GM12878 (cell line): Measurements from ENCODE around the gene SEC11A. TPM values are rescaled to one million over a fixed set of nuclear protein-coding genes. Genes with fewer than 3 reads are reported as not detected.

Experiments
- ATAC-seq: fragments of 200-7000 bp; cut with Tn5 transposase; 3 replicates; pipeline ENCODE4 v1.9.1; 2020; ENCODE audit warnings: mild to moderate bottlenecking, moderate library complexity
- BruUV-seq: library from RNA; stranded (reverse); fragments of 400-500 nt; replicated peaks from 2 replicates; lab custom pipeline; 2021; lab: Mats Ljungman, UMichigan
- CTCF ChIA-PET: fragments of 300-600 bp; sonication (Branson Sonifier 250); formaldehyde crosslinking; extraction: SDS; loops from one replicate; lab custom pipeline; 2021; ENCODE audit warnings: inconsistent platforms; lab: Yijun Ruan, JAX
- POLR2A ChIA-PET: fragments of 350-600 bp; formaldehyde crosslinking; extraction: SDS; loops from one replicate; lab custom pipeline; 2021; ENCODE audit warnings: inconsistent platforms; lab: Charles Lee
- RAD21 ChIA-PET: fragments of 300-600 bp; sonication (Branson Sonifier 250); formaldehyde crosslinking; loops from one replicate; lab custom pipeline; 2023; ENCODE audit warnings: antibody characterized with exemption; ENCODE audit not compliant: unreplicated experiment; lab: Charles Lee
- SMC1A ChIA-PET: fragments of 300-600 bp; sonication (Branson Sonifier 250); formaldehyde crosslinking; loops from one replicate; lab custom pipeline; 2023; ENCODE audit not compliant: unreplicated experiment, uncharacterized antibody; lab: Charles Lee
- DNase-seq: peaks from one replicate; pipeline ENCODE4 v3.0.0-alpha.2; 2011; ENCODE audit warnings: low read depth, low spot score
- FAIRE-seq: peaks from 3 replicates; lab custom pipeline; 2011; peaks lifted over from hg19 to GRCh38; lab: Jason Lieb, UNC
- H2AFZ ChIP-seq: 2 replicates; pipeline ENCODE4 v1.6.0; 2011; ENCODE audit warnings: low read depth, low read length, control low read depth; ENCODE audit not compliant: control insufficient read depth
- H3K27ac ChIP-seq: 2 replicates; pipeline ENCODE4 v1.5.1; 2011; ENCODE audit warnings: control low read depth; ENCODE audit not compliant: control insufficient read depth, insufficient read depth
- H3K27me3 ChIP-seq, 2 experiments: replicated peaks in 1 of 2; 2 replicates each; pipeline versions ENCODE4 v1.6.0 to v1.6.1; 2011; ENCODE audit warnings: low read length in 1 of 2; ENCODE audit not compliant: control insufficient read depth in 2 of 2, insufficient read depth in 2 of 2
- H3K36me3 ChIP-seq, 2 experiments: 2 replicates each; pipeline ENCODE4 v1.5.1; 2011; ENCODE audit warnings: low read length in 1 of 2; ENCODE audit not compliant: control insufficient read depth in 2 of 2, insufficient read depth in 2 of 2
- H3K4me1 ChIP-seq: 2 replicates; pipeline ENCODE4 v1.6.1; 2011; ENCODE audit warnings: mild to moderate bottlenecking, low read length, moderate library complexity, mixed read lengths; ENCODE audit not compliant: control insufficient read depth, insufficient read depth
- H3K4me2 ChIP-seq: 2 replicates; pipeline ENCODE4 v1.6.0; 2011; ENCODE audit warnings: control low read depth; ENCODE audit not compliant: control insufficient read depth, insufficient read depth
- H3K4me3 ChIP-seq: fragments of 200-600 bp; sonication (generic); 2 replicates; pipeline ENCODE4 v1.5.1; 2016
- H3K79me2 ChIP-seq: 2 replicates; pipeline ENCODE4 v1.6.0; 2011; ENCODE audit warnings: low read length; ENCODE audit not compliant: control insufficient read depth, insufficient read depth
- H3K9ac ChIP-seq: 2 replicates; pipeline ENCODE4 v1.8.0; 2011; ENCODE audit warnings: low read length, control low read depth, mixed read lengths; ENCODE audit not compliant: control insufficient read depth, insufficient read depth
- H3K9me3 ChIP-seq: replicated peaks from 3 replicates; pipeline ENCODE4 v1.5.1; 2011; ENCODE audit warnings: mild to moderate bottlenecking, low read length; ENCODE audit not compliant: control insufficient read depth, insufficient read depth
- H4K20me1 ChIP-seq: 2 replicates; pipeline ENCODE4 v1.6.0; 2011; ENCODE audit not compliant: control insufficient read depth, insufficient read depth
- ASH2L ChIP-seq: fragments of 300-600, 200-600 bp; sonication (generic); IDR thresholded peaks from 2 replicates; pipeline ENCODE4 v1.6.1; 2017; ENCODE audit warnings: low read depth, mild to moderate bottlenecking, borderline replicate concordance
- CREM ChIP-seq: IDR thresholded peaks from 2 replicates; pipeline ENCODE4 v1.6.1; 2014; ENCODE audit warnings: antibody characterized with exemption, low read depth
- CUX1 ChIP-seq: IDR thresholded peaks from 2 replicates; pipeline ENCODE4 v1.6.1; 2012; ENCODE audit warnings: improper control_type of control experiment, low read depth, low read length; ENCODE audit not compliant: insufficient replicate concordance
- ESRRA ChIP-seq: IDR thresholded peaks from 2 replicates; pipeline ENCODE4 v1.6.1; 2012; ENCODE audit warnings: mild to moderate bottlenecking, low read length, improper control_type of control experiment
- GATAD2B ChIP-seq: fragments of 450-650 bp; conservative IDR thresholded peaks from 2 replicates; pipeline ENCODE4 v1.6.1; 2017; ENCODE audit warnings: low read depth, mild to moderate bottlenecking, moderate library complexity
- IRF5 ChIP-seq: fragments of 450-650 bp; IDR thresholded peaks from 2 replicates; pipeline ENCODE4 v1.6.1; 2017; ENCODE audit warnings: borderline replicate concordance
- JUNB ChIP-seq: IDR thresholded peaks from 2 replicates; pipeline ENCODE4 v1.6.1; 2016; ENCODE audit warnings: antibody characterized with exemption, mild to moderate bottlenecking
- KAT2A ChIP-seq: conservative IDR thresholded peaks from 2 replicates; pipeline ENCODE4 v1.6.1; 2011; ENCODE audit warnings: low read depth, low read length; ENCODE audit not compliant: control insufficient read depth
- NR2F1 ChIP-seq: fragments of 450-650 bp; conservative IDR thresholded peaks from 2 replicates; pipeline ENCODE4 v1.6.1; 2017; ENCODE audit warnings: mild to moderate bottlenecking
- REST ChIP-seq: IDR thresholded peaks from 2 replicates; pipeline ENCODE4 v1.6.1; 2012; ENCODE audit warnings: mild to moderate bottlenecking, low read depth, low read length
- STAT3 ChIP-seq: IDR thresholded peaks from 2 replicates; pipeline ENCODE4 v1.6.1; 2011; ENCODE audit warnings: low read depth, low read length, improper control_type of control experiment
- TCF12 ChIP-seq: IDR thresholded peaks from 2 replicates; pipeline ENCODE4 v1.6.1; 2011; ENCODE audit warnings: low read depth, mild to moderate bottlenecking, low read length
- ZBTB33 ChIP-seq: fragments of 450-650 bp; IDR thresholded peaks from 2 replicates; pipeline ENCODE4 v1.6.1; 2017; ENCODE audit warnings: mild to moderate bottlenecking
- WGBS: methylation state at CpG from one replicate; pipeline ENCODE4 v1.1.6; 2016; ENCODE audit warnings: low lambda C conversion rate; ENCODE audit not compliant: insufficient replicate concordance, insufficient coverage; ENCODE audit errors: missing lambda C conversion rate; 5-methylcytosine and 5-hydroxymethylcytosine counted together
- in situ Hi-C: fragments of 300-500 bp; cut with MboI; formaldehyde crosslinking; loops from 9 replicates; pipeline ENCODE4 v1.14.3; 2018; ENCODE audit warnings: mixed read lengths
- intact Hi-C: fragments of 100-400 bp; cut with micrococcal nuclease; formaldehyde crosslinking; loops from one replicate; pipeline ENCODE4 v1.14.2; 2022; ENCODE audit not compliant: unreplicated experiment
- polyA plus RNA-seq, 11 experiments: library from polyadenylated mRNA; depleted of rRNA in 4 of 11; unstranded in 6 of 11; stranded (reverse) in 5 of 11; fragments of >200 nt; fragmentation: Nextera tagmentation in 4 of 11; fragmentation: Illumina TruSeq in 1 of 11; extraction: Ambion mirVana in 4 of 11; extraction: Trizol in 1 of 11; gene quantifications; 1 replicate in 1 of 11; 2 replicates in 10 of 11; pipeline versions ENCODE4 v1.2.1 to v1.2.3, GENCODE V29; 2011 to 2016; ENCODE audit warnings: inconsistent platforms in 2 of 11, missing spikeins in 2 of 11, low read depth in 1 of 11
- total RNA-seq, 4 experiments: library from RNA; depleted of rRNA in 3 of 4; stranded (reverse); fragments of >200 nt in 3 of 4; fragmentation: Illumina TruSeq in 1 of 4; extraction: Trizol in 1 of 4; gene quantifications; 2 replicates each; pipeline versions ENCODE4 v1.2.1 to v1.2.3, GENCODE V29; 2013 to 2021

The SEC11A gene
- total and polyA plus RNA-seq, 10 of the 15 experiments (the other 5 are each of a cell fraction or from before 2014, with no cell fraction given) = 99.2 to 159 (median 143) TPM

GRCh38 chr15:84620626-84621025 lies 95.3 kb downstream of the SEC11A start:
- ChIA-PET CTCF (interaction anchor here (0.8 to 2.3 kb wide), 2 partner anchors 17 to 22 kb away, joined by 3 to 8 read pairs; no protein-coding TSS in a partner anchor), SMC1A (interaction anchor here (0.5 to 1.6 kb wide), 4 partner anchors 10 to 45 kb away, joined by 3 read pairs; no protein-coding TSS in a partner anchor), RAD21 (no interaction called here), POLR2A (no interaction called here)
- FAIRE-seq = no peak
- Histone ChIP-seq H3K4me3 (no peak overlapping the region), H3K79me2 (no peaks in the 10 kb centered on the region), H3K27me3 (no peaks in the 10 kb centered on the region), H2AFZ (no peak overlapping the region), H3K9ac (no peak overlapping the region), H3K4me1 (no peaks in the 10 kb centered on the region), H3K4me2 (no peak overlapping the region), H3K27ac (no peak overlapping the region), H3K9me3 (peaks cover 26% of the 10 kb centered on the region), H4K20me1 (no peaks in the 10 kb centered on the region), H3K36me3 (peaks cover 1 to 10% of the 10 kb centered on the region in 2 experiments)
- no peak for ATAC-seq
- in situ Hi-C loops (no loop called here), intact Hi-C loops (no loop called here)
- 77% methylated on average over 8 of the region's 8 CpGs for WGBS
- no peak for DNase-seq
- TSS peak; percentile 42 for BruUV-seq
- TF ChIP-seq ASH2L = no peak
- no peak for TF ChIP-seq ZBTB33
- TF ChIP-seq NR2F1 = no peak
- no peak for TF ChIP-seq IRF5
- no peak for TF ChIP-seq STAT3
- no peak for TF ChIP-seq CUX1
- TF ChIP-seq CREM = no peak
- no peak for TF ChIP-seq ESRRA
- TF ChIP-seq KAT2A = no peak
- TF ChIP-seq TCF12 = no peak
- no peak for TF ChIP-seq GATAD2B
- TF ChIP-seq JUNB = no peak
- no peak for TF ChIP-seq REST
